CD4-positive, alpha-beta T cell treated with Interleukin-6 at 100 ng/mL for 8 hours (primary cell): ENCODE results near the gene KCNAB3.

Experiments used
- DNase-seq: peaks from one replicate; pipeline ENCODE4 v3.0.0-alpha.2; 2020; ENCODE audit warnings: mixed read lengths, low spot score

Gene KCNAB3

DNA sequence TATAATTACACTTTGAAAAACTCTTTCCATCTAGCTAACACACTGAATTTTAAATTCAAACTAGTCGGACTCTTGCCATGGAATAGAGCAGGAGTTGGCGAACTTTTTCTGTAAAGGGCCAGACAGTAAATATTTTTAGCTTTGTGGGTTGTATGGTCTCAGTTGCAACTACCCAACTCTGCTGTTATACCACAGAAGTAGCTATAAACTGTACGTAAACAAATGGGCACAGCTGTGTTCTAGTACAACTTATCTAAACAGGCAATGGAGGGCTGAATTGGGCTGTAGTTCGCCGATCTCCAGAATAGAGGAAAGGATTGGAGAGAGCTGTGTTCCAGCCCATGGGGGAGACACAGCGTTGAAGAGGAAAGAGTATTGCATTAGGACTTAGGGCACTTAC is 11.1 kb upstream of the KCNAB3 start:
- no peak for DNase-seq

DNA sequence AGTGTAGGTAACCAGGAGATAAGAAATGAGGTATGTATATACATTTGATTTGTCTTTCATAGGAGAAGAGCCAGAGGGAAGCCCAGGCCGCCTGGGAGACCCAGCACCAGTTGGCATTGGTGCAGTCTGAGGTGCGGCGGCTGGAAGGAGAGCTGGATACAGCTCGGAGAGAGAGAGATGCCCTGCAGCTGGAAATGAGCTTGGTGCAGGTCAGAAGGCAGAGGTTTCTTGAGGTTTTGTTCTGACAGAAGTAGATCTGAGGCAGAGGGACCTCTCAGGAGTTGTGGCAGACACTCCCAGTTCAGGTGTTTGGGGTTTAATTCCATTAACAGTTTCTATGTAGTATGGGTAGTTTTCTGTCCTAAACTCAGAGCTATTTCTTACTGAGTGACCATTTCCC is 10.4 kb upstream of the KCNAB3 start:
- DNase-seq: no peak

DNA sequence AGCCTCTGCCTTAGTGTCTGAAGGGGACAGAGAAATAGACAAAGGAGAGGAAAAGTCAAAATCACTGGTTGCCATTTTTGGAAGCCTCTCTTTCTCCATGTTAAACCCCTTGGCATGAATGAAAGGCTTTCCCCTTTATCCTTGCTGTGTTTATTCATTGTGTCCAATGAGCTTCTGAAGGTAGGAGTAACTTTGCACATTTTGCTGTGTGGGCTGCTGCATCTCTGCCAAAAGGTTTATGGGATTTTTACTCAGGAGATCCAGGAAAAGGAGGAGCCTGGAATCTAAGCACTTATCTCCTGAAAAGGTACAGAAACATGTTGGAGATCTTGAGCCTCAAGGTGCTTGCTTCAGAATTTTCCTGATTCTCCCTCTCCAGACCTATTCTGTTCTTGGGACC is 6.2 kb upstream of the KCNAB3 start:
- DNase-seq: no peak

DNA sequence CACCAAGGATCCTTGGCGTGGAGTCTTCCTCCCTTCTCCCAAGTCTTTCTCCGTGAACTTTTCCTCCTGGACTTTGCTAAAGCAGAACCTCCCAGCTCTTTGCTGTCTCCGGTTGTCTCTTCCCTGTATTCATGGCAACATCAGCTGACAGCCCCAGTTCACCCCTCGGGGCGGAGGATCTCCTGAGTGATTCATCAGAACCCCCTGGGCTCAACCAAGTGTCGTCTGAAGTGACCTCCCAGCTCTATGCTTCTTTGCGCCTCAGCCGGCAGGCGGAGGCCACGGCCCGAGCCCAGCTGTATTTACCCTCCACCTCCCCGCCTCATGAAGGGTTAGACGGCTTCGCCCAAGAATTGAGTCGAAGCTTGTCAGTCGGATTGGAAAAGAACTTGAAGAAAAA is 3.3 kb upstream of the KCNAB3 start:
- DNase-seq: no peak

DNA sequence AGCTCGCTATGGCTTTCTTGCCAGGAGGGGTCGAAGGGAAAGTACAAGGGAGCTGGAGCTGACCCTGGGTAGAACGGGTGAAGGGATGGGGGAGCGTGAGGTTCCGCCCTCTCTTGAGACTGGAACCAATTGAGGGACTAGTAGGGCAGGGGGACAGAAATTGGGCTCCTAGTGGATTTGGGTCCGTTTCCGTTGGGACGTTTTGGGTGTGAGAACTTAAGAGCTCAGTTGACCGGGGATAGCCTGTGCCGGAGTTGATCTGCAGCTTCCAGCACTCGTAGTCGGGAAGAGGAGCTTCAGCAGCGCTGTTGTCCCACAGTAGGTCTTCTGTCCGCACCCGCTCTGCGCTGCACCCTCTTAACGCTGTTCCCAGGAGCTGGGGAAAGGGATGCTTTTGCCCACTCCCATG is 2.8 kb upstream of the KCNAB3 start:
- DNase-seq: no peak

DNA sequence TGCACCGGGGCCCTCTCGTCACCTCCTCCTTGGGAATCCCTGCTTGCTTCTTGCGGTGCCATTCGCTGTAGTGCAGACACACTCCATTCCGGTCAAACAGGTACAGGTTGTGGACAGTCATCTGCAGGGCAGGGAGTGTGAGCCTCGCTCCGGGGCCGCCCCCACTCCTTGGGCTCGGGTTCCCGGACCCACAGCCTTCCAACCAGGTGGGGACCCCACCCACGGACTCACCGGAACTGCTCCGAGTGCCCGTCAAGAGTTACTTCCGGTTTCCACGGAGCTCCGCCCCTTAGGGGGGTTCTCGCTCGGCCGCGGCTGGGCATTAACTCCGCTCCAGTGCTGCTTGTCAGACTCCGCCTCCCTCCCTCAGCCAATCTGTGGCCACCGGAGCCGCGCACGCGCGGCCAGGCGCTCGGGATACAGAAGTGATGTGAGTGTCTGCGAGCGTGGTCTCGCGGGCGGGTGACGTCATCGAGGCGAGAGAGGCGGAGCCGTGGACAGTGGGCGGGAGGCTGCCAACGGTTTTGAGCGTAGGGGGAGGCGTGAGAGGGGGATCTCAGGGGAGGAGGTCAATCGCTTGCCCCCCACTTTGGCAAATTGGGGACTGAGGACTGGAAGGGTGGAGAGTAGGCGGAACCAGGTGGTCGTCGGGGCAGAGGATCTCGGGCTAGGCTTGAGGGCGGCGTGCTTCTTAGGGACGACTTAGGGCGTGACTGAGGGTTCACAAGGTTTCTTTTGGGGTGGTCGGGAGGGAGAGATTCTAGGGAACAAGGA is 2.2 kb upstream of the KCNAB3 start, which contains the start of the genes CNTROB and TRAPPC1:
Gene CNTROB, plus strand, starts transcription at position 498 of the 774 bp plus-strand sequence. CDS start 874 bp downstream, outside the sequence.
Gene TRAPPC1, minus strand, starts transcription at position 238 of the 774 bp plus-strand sequence. Its CDS starts 117 bp downstream, at position 121.
- peak; percentile 100 for DNase-seq

DNA sequence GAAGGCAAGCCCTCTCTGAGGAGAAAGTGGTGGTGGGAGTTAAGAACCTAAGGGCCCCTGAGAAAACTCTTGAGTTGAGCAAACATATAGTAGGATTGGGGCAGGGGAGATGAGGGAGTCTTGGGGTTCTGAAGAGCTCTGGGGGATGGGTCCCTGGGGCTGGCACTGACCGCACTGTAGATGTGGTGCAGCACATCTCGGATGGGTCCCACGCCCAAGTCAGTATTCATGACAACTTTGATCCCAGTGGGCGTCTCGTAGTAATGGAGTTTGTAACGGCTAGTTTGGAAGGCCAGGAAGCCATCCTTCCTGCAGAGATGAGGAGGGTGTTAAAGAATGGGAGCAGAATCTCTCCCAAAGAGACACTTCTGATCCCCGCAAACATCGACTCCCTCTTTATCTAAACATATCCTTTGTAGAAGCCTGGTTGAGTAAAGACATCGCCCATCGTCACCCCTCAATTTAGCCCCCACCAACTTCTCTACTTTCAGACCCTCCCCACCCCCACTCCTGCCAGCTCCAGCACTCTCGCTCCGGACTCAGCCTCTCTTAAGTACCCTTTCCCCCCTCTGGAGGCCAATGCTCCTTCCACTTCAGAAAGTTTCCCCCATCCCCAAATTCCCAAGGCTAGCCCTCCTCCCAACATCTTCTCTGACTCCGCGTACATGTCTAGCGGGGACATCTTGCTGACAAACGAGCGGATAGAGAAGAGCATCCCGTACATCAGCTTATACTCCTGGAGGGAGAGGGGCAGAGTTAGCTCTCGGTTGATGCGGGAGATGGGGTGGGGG is 1.4 kb upstream of the KCNAB3 start:
- DNase-seq: no peak

DNA sequence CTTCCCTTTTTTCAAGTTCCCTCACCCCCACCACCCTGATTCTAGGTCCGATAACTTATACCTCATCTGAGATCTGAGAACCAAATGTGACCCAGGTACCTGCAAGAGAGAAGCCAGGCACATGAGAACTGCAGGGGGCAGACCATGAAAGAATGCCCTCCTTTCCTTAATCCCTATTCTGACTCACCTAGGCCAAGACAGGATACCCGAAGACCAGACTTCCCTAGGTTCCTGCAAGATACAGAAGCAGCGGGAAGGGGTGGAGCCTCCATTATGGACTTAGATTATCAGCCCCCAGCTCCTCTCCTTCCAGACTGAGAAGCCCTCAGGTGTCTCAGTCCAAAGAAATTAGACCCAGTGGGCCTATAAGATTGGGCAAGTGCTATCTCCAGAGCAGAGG is 2.1 kb downstream of the KCNAB3 start:
- no peak for DNase-seq

DNA sequence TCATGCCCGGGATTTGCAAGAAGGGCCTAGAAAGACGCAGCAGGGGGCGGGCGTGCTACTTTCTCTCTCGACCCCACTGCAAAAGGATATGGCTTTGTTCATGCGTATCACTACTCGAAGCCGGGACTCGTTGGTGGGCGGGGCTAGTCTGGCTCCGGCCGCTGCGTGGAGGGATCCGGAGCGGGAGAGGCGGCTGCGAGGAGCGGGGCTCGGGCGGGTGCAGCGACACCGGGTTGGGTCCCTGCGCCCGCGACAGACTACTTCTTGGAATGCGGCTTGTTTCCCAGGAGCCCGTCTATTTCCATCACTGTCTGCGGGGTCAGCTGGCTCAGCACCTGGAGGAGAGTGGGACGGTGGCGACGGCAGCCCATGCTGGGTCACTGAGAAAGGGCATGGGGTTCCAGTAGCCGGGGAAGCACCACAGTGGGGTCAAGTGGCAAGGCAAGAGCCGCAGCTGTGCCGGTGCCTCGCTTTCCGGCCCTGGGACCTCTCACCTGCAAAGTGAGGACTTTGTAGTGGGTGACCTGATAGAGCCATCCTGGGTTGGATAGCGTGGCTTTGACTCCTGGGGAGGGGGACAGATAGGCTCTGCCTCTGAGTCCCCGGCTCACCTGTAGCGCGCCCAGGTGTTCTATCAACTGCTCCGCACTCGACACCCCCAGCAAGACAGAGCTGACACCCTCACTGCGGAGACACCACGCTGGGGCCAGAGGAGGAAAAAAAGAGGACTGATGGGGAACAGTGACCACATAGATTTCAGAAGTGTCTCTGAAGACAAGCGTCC is 6.6 kb downstream of the KCNAB3 start:
- DNase-seq: peak; percentile 84

DNA sequence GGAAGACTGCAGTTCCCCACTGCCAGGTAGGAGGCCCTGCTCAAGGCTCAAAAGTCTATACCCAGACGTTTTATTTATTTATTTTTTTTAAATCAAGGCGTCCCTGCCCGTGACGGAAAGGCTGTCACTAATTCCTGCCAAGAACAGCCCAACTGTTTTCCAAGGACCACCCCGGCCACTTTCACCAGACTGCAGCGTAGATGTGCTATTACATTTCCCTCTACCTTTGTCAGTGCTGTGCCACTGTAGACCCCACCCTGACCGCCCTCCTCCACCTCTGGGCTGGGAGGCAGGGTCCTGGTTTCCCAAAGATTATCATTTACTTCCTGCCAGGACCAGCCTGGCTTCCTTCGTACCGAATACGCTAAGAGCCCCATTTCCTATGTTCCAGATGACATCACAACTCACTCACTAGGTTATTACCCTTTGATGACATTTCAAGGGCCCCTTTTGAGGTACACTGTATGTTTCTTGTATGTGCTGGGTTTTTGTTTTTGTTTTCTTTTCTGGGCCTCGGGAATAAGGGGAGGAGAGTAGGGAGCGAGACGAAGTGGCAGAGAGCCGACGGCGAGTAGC is 7.3 kb downstream of the KCNAB3 start:
- DNase-seq: no peak

DNA sequence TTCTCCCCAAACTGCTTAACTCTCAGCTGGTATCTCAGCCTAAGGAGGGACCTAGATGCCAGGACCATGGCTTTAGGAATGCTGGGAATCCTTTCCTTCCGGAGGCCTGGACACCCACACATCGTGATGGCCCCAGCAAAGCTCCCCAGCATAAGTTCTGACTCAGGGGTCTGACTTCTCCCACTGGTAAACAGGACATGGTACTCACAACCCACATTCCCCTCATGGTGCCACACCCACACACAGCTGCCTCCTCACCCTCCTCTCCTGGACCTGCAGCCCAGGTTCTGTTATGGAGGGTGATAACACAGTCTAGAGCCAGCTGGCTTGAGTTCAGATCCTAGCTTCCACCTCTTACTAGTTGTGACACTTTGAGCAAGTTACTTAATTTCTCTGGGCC is 12.8 kb downstream of the KCNAB3 start:
- no peak for DNase-seq

DNA sequence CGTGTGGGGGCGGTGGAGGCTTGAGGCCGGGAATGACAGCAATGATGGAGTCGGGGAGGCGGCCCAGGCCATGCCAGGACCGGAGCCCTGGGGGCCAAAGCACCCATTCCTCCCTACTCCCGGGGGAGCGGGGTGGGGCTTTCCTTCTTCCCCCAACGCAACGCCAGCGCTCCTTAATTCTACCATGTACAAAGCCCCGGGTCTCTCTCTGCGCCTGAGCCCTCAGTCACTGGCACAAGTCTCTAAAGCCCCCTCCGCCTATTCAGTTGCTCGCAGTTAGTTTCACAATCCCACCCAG is 13.3 kb downstream of the KCNAB3 start:
- no peak for DNase-seq

DNA sequence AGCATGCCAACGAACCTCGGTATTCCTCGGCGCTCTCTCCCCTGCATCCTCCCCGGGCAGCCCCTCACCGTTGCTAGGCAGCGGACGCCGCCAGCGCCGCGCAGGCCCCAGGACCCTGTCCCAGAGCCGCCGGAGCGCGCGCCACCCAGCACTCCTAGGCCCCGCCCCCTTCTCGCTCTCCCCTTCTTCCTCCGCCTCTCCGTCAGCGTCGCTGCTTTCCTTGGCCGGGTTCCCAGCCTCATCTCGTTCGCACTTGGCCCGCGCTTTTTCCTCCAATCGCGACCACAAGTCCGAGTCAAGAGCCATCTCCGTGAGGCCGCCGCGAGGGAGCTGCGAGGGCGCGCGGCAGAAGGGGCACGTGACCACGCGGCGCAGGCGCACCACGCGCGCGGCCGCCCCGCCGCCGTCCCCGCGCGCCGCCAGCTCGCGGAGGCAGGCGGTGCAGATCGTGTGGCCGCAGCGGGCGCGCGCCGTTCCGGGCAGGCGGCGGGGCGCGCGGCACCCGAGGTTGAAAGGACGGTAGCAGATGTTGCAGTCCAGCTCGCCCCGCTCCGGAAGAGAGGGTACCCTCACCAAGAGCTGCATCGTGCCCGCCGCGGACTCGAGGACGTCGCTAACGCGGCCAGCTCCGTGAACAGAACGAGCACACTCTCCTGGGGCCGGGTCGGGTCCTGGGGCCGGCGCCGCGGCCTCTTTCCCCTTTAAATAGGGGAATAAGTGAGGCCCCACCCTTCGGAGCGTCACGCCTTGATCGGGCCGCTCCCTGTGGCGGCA is 13.9 kb downstream of the KCNAB3 start, which contains the start of gene RNF227:
Gene RNF227, minus strand, starts transcription at position 679 of the 774 bp plus-strand sequence. Its CDS starts 94 bp downstream, at position 585.
- DNase-seq: peak; percentile 79

DNA sequence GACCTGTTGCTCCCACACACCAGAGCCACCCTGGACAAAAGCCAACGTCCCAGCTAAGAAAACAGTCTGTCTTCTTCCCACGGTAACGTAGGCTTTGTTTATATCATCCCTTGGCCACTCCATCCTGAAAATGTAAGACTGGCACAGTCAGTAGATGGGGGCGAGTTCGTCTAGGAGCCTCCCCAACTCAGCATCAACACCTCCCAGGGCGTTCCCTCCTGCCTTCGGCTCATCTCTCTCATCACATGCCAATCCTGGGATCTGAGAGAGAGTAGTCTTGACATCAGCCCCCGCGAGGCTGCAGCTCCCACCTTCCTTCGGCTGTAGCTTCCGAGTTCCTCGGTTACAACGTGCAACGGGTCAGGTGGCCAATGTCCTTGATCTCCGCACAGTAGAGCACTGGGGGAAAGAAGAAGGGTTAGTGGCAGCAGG is 14.5 kb downstream of the KCNAB3 start:
- DNase-seq: no peak

DNA sequence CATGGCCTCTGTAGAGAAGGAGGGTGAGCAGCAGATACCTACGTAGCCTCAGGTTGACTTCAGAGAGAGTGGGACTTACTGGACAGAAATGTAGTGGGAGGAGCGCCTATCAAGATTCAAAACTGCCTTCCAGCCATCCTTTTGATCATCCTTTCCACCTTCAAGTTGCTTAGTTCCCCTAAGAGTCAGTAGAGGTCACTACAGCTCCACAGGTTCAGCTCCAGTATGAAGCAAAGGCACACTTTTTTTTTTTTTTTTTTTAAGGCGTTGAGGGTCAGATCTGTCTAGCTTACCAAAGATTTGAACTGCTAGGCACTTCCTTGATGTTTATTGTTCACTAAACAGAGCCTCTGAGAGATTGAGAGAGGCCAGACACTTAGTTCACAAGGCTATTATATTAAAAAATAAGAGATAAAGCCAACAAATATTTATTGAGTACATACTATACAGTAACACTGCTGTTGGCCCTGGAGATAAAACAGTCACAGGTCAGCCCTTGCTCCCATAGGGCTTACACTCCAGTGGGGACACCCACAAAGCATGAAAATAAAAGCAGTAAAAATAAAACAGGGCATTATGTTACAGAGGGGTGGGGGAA is 16.6 kb downstream of the KCNAB3 start:
- peak; percentile 71 for DNase-seq

DNA sequence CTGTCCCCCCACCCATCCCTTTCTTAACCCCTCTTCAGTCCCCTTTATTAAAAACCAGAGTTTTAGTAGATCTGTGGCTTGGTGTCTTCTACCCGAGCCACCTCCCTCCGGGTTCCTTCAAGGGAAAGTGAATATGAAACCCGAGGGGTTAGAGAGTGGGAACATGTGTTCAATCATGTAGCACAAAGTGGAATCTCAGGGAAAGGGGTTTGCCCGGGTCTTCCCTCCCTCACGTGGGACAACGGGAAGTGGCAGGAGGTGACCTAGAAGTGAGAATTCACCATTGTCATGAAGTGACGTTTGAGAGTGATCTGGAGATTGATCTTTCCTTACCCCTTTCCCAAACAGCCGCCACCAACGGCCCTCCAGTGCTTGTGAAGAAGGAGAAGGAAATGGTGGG is 18.5 kb downstream of the KCNAB3 start:
- no peak for DNase-seq

DNA sequence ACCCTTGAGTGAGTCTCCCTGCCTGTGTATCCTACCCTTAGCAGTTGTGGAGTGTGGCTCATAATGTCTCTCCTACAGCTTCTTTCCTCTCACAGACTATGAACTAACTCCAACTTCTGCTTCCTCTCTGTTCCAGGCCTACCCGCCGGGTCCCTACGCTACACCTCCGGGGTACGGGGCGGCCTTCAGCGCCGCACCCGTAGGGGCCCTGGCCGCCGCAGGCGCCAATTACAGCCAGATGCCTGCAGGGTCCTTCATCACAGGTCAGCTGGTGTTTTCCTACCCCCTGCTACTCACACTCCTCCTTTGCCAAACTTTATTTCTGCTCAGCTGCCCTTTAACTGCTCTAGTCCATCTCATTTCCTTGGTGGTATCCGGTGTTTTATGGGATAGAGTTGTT is 18.9 kb downstream of the KCNAB3 start:
- no peak for DNase-seq

DNA sequence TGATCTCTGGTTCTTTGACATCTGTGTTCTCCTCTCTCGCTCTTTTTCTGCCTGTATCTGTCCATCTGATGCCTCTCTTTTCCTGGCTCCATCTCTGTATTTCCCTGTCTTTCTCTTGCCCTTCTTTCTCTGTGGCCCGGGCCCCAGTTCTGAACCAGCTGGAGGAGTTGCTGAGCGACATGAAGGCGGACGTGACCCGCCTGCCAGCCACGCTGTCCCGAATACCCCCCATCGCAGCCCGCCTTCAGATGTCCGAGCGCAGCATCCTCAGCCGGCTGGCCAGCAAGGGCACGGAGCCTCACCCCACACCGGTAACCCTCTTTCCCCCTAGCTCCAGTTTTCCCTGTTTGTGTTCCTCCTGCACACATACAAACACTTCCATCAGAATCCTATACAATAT is 19.4 kb downstream of the KCNAB3 start:
- DNase-seq: no peak

DNA sequence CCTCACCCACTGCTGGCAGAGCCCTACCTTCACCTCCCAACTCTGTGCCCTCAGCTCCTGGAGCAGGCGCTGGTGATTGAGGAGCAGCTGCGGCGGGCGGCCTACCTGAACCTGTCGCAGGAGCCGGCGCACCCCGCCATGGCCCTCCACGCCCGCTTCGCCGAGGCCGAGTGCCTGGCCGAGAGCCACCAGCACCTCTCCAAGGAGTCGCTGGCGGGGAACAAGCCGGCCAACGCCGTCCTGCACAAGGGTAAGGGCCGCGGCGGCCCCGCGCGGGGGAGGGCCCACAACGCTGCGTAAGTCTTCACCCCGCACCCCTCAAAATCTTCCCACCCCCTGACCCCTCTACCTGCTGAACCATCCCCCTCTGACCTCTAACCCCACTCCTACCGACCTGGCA is 20.6 kb downstream of the KCNAB3 start:
- DNase-seq: no peak

DNA sequence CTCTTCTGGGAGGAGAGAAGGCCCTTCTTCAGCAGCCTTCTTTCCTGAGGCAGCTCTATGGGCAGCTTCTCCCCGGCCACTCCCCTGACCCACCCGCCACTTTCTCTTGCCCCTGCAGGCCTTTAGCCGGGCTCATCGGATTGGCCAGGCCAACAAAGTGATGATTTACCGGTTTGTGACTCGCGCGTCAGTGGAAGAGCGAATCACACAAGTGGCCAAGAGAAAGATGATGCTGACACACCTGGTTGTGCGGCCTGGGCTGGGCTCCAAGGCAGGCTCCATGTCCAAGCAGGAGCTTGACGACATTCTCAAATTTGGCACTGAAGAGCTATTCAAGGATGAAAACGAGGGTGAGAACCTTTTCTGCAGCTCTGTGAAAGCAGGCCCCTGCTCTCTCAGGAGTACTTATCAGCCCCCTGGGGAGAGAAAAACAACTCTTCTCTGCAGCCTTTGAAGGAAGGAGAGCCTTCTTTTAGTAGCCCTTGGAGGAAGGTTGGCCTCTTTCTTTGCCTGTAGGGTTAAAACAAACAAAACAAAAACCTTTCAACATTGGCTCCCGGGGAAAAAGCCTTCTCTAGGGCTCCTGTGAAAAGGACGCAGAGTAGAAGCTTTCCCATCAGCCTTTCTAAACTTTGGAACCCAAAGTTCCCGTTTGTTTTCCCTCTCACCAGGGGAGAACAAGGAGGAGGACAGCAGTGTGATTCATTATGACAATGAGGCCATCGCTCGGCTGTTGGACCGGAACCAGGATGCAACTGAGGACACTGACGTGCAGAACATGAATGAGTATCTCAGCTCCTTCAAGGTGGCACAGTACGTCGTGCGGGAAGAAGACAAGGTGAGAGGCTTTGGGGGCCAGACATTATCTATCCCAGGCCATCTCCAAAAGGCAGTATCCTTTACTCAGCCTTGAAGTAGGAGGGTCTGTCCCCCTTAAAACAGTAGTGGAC is 26.2 kb downstream of the KCNAB3 start:
- no peak for DNase-seq
